ENCODE measurements around the gene FRMD1. TPM values are rescaled to one million over a fixed set of nuclear protein-coding genes. Genes with fewer than 3 reads are reported as not detected.

The FRMD1 gene
- total RNA-seq, 2 experiments from 2014 or later: not detected

- Mint-ChIP-seq H3K36me3 (ENCODE audit: low read depth) (no peaks in the 10 kb centered on the region), H3K4me1 (no peaks in the 10 kb centered on the region), H3K9me3 (ENCODE audit: low read depth) (no peaks in the 10 kb centered on the region), H3K27ac (no peak overlapping the region), H3K27me3 (no peaks in the 10 kb centered on the region), H3K4me3 (no peak overlapping the region)
- no peak for DNase-seq
- no peak for ATAC-seq
- intact Hi-C loops (cut with DNase I, micrococcal nuclease): no loop called here
- ChIA-PET CTCF (no interaction called here), POLR2A (no interaction called here)
These were observed 11.8 kb downstream of the FRMD1 start for GRCh38 chr6:168067081-168067759.

GRCh38 chr6:168064226-168064807, 14.7 kb downstream of the FRMD1 start:
- Mint-ChIP-seq H3K36me3 (ENCODE audit: low read depth) (no peaks in the 10 kb centered on the region), H3K27me3 (no peaks in the 10 kb centered on the region), H3K4me1 (no peaks in the 10 kb centered on the region), H3K4me3 (no peak overlapping the region), H3K9me3 (ENCODE audit: low read depth) (no peaks in the 10 kb centered on the region), H3K27ac (no peak overlapping the region)
- POLR2A ChIA-PET: no interaction called here
- CTCF ChIA-PET: no interaction called here
- intact Hi-C loops (cut with DNase I, micrococcal nuclease): no loop called here
- ATAC-seq (no peak), DNase-seq (no peak)

GRCh38 chr6:168063431-168063830, 15.6 kb downstream of the FRMD1 start:
- DNase-seq (no peak), ATAC-seq (no peak)
- Mint-ChIP-seq H3K36me3 (ENCODE audit: low read depth) (no peaks in the 10 kb centered on the region), H3K27ac (no peak overlapping the region), H3K4me1 (no peaks in the 10 kb centered on the region), H3K4me3 (no peak overlapping the region), H3K27me3 (no peaks in the 10 kb centered on the region), H3K9me3 (ENCODE audit: low read depth) (no peaks in the 10 kb centered on the region)
- intact Hi-C loops (cut with DNase I, micrococcal nuclease): no loop called here
- POLR2A ChIA-PET: no interaction called here
- CTCF ChIA-PET: no interaction called here

GRCh38 chr6:168062346-168063289, 16.4 kb downstream of the FRMD1 start:
- ChIA-PET CTCF (no interaction called here), POLR2A (no interaction called here)
- Mint-ChIP-seq H3K36me3 (ENCODE audit: low read depth) (no peaks in the 10 kb centered on the region), H3K9me3 (ENCODE audit: low read depth) (no peaks in the 10 kb centered on the region), H3K27ac (no peak overlapping the region), H3K4me1 (no peaks in the 10 kb centered on the region), H3K27me3 (no peaks in the 10 kb centered on the region), H3K4me3 (no peak overlapping the region)
- intact Hi-C loops (cut with DNase I, micrococcal nuclease): no loop called here
- DNase-seq (no peak), ATAC-seq (no peak)

- DNase-seq (no peak), ATAC-seq (no peak)
- Mint-ChIP-seq H3K4me3 (no peak overlapping the region), H3K36me3 (ENCODE audit: low read depth) (no peaks in the 10 kb centered on the region), H3K9me3 (ENCODE audit: low read depth) (no peaks in the 10 kb centered on the region), H3K27ac (no peak overlapping the region), H3K4me1 (no peaks in the 10 kb centered on the region), H3K27me3 (no peaks in the 10 kb centered on the region)
- CTCF ChIA-PET: no interaction called here
- POLR2A ChIA-PET: interaction anchor here (0.6 kb wide), 1 partner anchor 74 kb away, joined by 3 read pairs; no protein-coding TSS in a partner anchor
- intact Hi-C loops (cut with DNase I, micrococcal nuclease): no loop called here
These were observed 17.5 kb downstream of the FRMD1 start for GRCh38 chr6:168061269-168062210.

GRCh38 chr6:168060521-168060931, 18.5 kb downstream of the FRMD1 start:
- Mint-ChIP-seq H3K27me3 (no peaks in the 10 kb centered on the region), H3K9me3 (ENCODE audit: low read depth) (no peaks in the 10 kb centered on the region), H3K27ac (no peak overlapping the region), H3K4me1 (no peaks in the 10 kb centered on the region), H3K4me3 (no peak overlapping the region), H3K36me3 (ENCODE audit: low read depth) (no peaks in the 10 kb centered on the region)
- intact Hi-C loops (cut with DNase I, micrococcal nuclease): no loop called here
- DNase-seq (no peak), ATAC-seq (no peak)
- POLR2A ChIA-PET: no interaction called here
- CTCF ChIA-PET: no interaction called here

- ChIA-PET POLR2A (no interaction called here), CTCF (interaction anchor here (1.0 kb wide), 1 partner anchor 10 kb away, joined by 3 read pairs; no protein-coding TSS in a partner anchor)
- H3K27me3 Mint-ChIP-seq: no peaks in the 10 kb centered on the region
- H3K27ac Mint-ChIP-seq: no peak overlapping the region
- intact Hi-C loops (cut with DNase I, micrococcal nuclease): no loop called here
- ATAC-seq (no peak), DNase-seq (no peak)
- H3K4me3 Mint-ChIP-seq: no peak overlapping the region
- H3K9me3 Mint-ChIP-seq (ENCODE audit: low read depth): no peaks in the 10 kb centered on the region
- no peaks in the 10 kb centered on the region for H3K4me1 Mint-ChIP-seq
- H3K36me3 Mint-ChIP-seq (ENCODE audit: low read depth): no peaks in the 10 kb centered on the region
These were observed 20.1 kb downstream of the FRMD1 start for GRCh38 chr6:168058691-168059551.

- Mint-ChIP-seq H3K4me3 (no peak overlapping the region), H3K36me3 (ENCODE audit: low read depth) (no peaks in the 10 kb centered on the region), H3K9me3 (ENCODE audit: low read depth) (no peaks in the 10 kb centered on the region), H3K27me3 (no peaks in the 10 kb centered on the region), H3K27ac (no peak overlapping the region), H3K4me1 (no peaks in the 10 kb centered on the region)
- no peak for ATAC-seq
- POLR2A ChIA-PET: no interaction called here
- CTCF ChIA-PET: no interaction called here
- no peak for DNase-seq
- intact Hi-C loops (cut with DNase I, micrococcal nuclease): no loop called here
These were observed 21.2 kb downstream of the FRMD1 start for GRCh38 chr6:168057836-168058235.

- Mint-ChIP-seq H3K27ac (no peak overlapping the region), H3K4me1 (no peaks in the 10 kb centered on the region), H3K36me3 (ENCODE audit: low read depth) (no peaks in the 10 kb centered on the region), H3K27me3 (no peaks in the 10 kb centered on the region), H3K9me3 (ENCODE audit: low read depth) (no peaks in the 10 kb centered on the region), H3K4me3 (no peak overlapping the region)
- ATAC-seq (no peak), DNase-seq (no peak)
- POLR2A ChIA-PET: no interaction called here
- intact Hi-C loops (cut with DNase I, micrococcal nuclease): no loop called here
- CTCF ChIA-PET: no interaction called here
These were observed 22.0 kb downstream of the FRMD1 start for GRCh38 chr6:168056892-168057527.

- no peaks in the 10 kb centered on the region for H3K27me3 Mint-ChIP-seq
- H3K4me3 Mint-ChIP-seq: no peak overlapping the region
- ChIA-PET CTCF (no interaction called here), POLR2A (no interaction called here)
- DNase-seq (no peak), ATAC-seq (no peak)
- H3K4me1 Mint-ChIP-seq: no peaks in the 10 kb centered on the region
- intact Hi-C loops (cut with DNase I, micrococcal nuclease): no loop called here
- no peaks in the 10 kb centered on the region for H3K36me3 Mint-ChIP-seq (ENCODE audit: low read depth)
- no peaks in the 10 kb centered on the region for H3K9me3 Mint-ChIP-seq (ENCODE audit: low read depth)
- H3K27ac Mint-ChIP-seq: no peak overlapping the region
These were observed 23.1 kb downstream of the FRMD1 start for GRCh38 chr6:168055696-168056489.
